Caco-2 (cell line): ENCODE measurements around the gene BAAT. TPM values are rescaled to one million over a fixed set of nuclear protein-coding genes. Genes with fewer than 3 reads are reported as not detected.

Experiments
- BruUV-seq: library from RNA; stranded (reverse); fragments of 400-500 nt; replicated peaks from 2 replicates; lab custom pipeline; 2021; lab: Mats Ljungman, UMichigan
- CTCF ChIA-PET: fragments of 300-600 bp; sonication (Branson Sonifier 250); formaldehyde crosslinking; loops from one replicate; lab custom pipeline; 2022; ENCODE audit warnings: antibody characterized with exemption; lab: Charles Lee
- POLR2A ChIA-PET: fragments of 300-600 bp; sonication (Branson Sonifier 250); formaldehyde crosslinking; loops from one replicate; lab custom pipeline; 2022; ENCODE audit warnings: antibody characterized with exemption; lab: Charles Lee
- DNase-seq, 2 experiments: peaks; one replicate each; pipeline versions ENCODE4 v3.0.0 to v3.0.0-alpha.2; 2020 to 2022
- H3K27me3 ChIP-seq: replicated peaks from 2 replicates; pipeline ENCODE4 v1.6.0; 2011; ENCODE audit warnings: low read length; ENCODE audit not compliant: control insufficient read depth, insufficient read depth
- H3K36me3 ChIP-seq: 2 replicates; pipeline ENCODE4 v1.5.1; 2011; ENCODE audit warnings: low read length; ENCODE audit not compliant: control insufficient read depth, insufficient read depth
- H3K4me1 ChIP-seq: fragments of 250-450 bp; sonication (Bioruptor Pico); 2 replicates; pipeline ENCODE4 v1.5.1; 2020; ENCODE audit warnings: mild to moderate bottlenecking
- H3K4me3 ChIP-seq: 2 replicates; pipeline ENCODE4 v1.5.1; 2011; ENCODE audit warnings: low read depth, mild to moderate bottlenecking, control low read depth, low read length
- H3K9me3 ChIP-seq: fragments of 250-450 bp; sonication (Bioruptor Pico); 2 replicates; pipeline ENCODE4 v1.5.1; 2020; ENCODE audit warnings: mild to moderate bottlenecking, moderate library complexity
- H3K27ac Mint-ChIP-seq: one replicate; pipeline ENCODE4 v1.8.0; 2022; ENCODE audit warnings: mixed read lengths; ENCODE audit not compliant: unreplicated experiment
- H3K27me3 Mint-ChIP-seq: one replicate; pipeline ENCODE4 v1.8.0; 2022; ENCODE audit warnings: mixed read lengths; ENCODE audit not compliant: insufficient read depth, unreplicated experiment
- H3K36me3 Mint-ChIP-seq: one replicate; pipeline ENCODE4 v1.8.0; 2022; ENCODE audit warnings: mild to moderate bottlenecking, mixed read lengths; ENCODE audit not compliant: insufficient read depth, unreplicated experiment
- H3K4me1 Mint-ChIP-seq: one replicate; pipeline ENCODE4 v1.8.0; 2022; ENCODE audit warnings: low read depth, mixed read lengths; ENCODE audit not compliant: unreplicated experiment
- H3K4me3 Mint-ChIP-seq: one replicate; pipeline ENCODE4 v1.8.0; 2022; ENCODE audit warnings: mild to moderate bottlenecking, moderate library complexity, mixed read lengths; ENCODE audit not compliant: unreplicated experiment
- H3K9me3 Mint-ChIP-seq: one replicate; pipeline ENCODE4 v1.8.0; 2022; ENCODE audit warnings: mixed read lengths; ENCODE audit not compliant: unreplicated experiment
- intact Hi-C: fragments of 100-400 bp; cut with micrococcal nuclease; formaldehyde crosslinking; loops from one replicate; pipeline ENCODE4 v1.10.0; 2022; ENCODE audit not compliant: unreplicated experiment
- total RNA-seq: library from RNA; stranded (reverse); gene quantifications from 2 replicates; pipeline ENCODE4 v1.2.3, GENCODE V29; 2022
- TF ChIP-seq, protein P1 (sequence below), 2 experiments: fragments of 200-600 bp in 1 of 2; IDR thresholded peaks; 1 replicate in 1 of 2; 2 replicates in 1 of 2; pipeline versions ENCODE4 v1.5.1 to v1.8.0; 2011 to 2022; ENCODE audit warnings: antibody characterized with exemption in 1 of 2, control low read depth in 1 of 2, inconsistent platforms in 1 of 2, low read depth in 1 of 2, low read length in 1 of 2, mild to moderate bottlenecking in 1 of 2, moderate library complexity in 1 of 2; ENCODE audit not compliant: insufficient read depth in 1 of 2, severe bottlenecking in 1 of 2, unreplicated experiment in 1 of 2

Gene BAAT
- total RNA-seq, 1 experiment from 2014 or later: 1.1 TPM

DNA sequence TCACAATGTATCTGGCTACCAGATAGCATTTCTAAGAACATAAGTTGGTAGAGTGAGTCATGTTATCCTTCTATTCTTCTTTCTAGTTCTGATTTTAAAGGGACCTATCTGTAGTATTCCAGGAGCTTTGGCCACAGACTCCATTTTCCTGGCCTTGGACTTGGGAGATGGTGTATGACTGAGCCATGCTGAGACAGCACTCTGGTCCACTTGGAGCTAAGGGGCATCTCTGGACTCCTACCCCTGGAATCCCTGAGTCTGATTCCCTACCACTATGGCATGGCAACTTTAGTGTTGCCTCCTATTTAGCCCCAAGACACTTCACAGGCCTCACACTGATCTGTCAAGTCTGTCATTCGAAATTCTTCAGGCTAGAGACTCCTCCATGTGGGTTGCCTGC is 58.8 kb downstream of the BAAT start:
- CTCF ChIA-PET: no interaction called here
- Mint-ChIP-seq H3K9me3 (peaks cover 24% of the 10 kb centered on the region), H3K36me3 (peaks cover 8% of the 10 kb centered on the region), H3K4me1 (peaks cover 7% of the 10 kb centered on the region), H3K27me3 (no peaks in the 10 kb centered on the region), H3K27ac (no peak overlapping the region), H3K4me3 (no peak overlapping the region)
- no TSS peak for BruUV-seq
- POLR2A ChIA-PET: no interaction called here
- no peak for DNase-seq
- peaks cover 52% of the 10 kb centered on the region for H3K4me1 ChIP-seq
- intact Hi-C loops: no loop called here
- no peak overlapping the region for H3K4me3 ChIP-seq
- TF ChIP-seq, protein P1, sequence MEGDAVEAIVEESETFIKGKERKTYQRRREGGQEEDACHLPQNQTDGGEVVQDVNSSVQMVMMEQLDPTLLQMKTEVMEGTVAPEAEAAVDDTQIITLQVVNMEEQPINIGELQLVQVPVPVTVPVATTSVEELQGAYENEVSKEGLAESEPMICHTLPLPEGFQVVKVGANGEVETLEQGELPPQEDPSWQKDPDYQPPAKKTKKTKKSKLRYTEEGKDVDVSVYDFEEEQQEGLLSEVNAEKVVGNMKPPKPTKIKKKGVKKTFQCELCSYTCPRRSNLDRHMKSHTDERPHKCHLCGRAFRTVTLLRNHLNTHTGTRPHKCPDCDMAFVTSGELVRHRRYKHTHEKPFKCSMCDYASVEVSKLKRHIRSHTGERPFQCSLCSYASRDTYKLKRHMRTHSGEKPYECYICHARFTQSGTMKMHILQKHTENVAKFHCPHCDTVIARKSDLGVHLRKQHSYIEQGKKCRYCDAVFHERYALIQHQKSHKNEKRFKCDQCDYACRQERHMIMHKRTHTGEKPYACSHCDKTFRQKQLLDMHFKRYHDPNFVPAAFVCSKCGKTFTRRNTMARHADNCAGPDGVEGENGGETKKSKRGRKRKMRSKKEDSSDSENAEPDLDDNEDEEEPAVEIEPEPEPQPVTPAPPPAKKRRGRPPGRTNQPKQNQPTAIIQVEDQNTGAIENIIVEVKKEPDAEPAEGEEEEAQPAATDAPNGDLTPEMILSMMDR (IDR thresholded peaks at IDR 0.05; ENCODE audit: insufficient read depth in 1 of 2, low read depth in 1 of 2, low read length in 1 of 2, severe bottlenecking in 1 of 2, unreplicated experiment in 1 of 2): no peak
- no peaks in the 10 kb centered on the region for H3K27me3 ChIP-seq
- peaks cover 53% of the 10 kb centered on the region for H3K9me3 ChIP-seq
- no peaks in the 10 kb centered on the region for H3K36me3 ChIP-seq

DNA sequence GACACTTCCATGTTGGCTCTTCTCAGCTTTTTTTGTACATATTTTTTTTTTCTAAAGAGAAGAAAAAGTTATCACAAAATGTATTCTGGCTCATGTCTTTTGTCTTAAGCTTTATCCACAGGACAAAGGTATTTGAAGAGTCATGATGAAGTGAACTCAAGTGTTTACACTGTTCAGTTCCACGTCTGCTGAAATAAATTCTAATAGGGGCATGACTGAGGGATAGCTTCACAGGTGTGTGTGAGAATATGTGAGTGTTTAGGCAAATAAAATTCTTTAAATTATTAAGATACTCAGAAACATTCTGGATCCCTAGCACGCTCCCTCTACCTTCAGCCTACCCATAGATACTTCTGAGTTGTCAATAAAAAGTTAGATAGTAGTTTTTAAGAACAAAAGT is 59.8 kb downstream of the BAAT start:
- TF ChIP-seq, protein P1 (IDR thresholded peaks at IDR 0.05; ENCODE audit: insufficient read depth in 1 of 2, low read depth in 1 of 2, low read length in 1 of 2, severe bottlenecking in 1 of 2, unreplicated experiment in 1 of 2): no peak
- peaks cover 24% of the 10 kb centered on the region for H3K9me3 Mint-ChIP-seq

DNA sequence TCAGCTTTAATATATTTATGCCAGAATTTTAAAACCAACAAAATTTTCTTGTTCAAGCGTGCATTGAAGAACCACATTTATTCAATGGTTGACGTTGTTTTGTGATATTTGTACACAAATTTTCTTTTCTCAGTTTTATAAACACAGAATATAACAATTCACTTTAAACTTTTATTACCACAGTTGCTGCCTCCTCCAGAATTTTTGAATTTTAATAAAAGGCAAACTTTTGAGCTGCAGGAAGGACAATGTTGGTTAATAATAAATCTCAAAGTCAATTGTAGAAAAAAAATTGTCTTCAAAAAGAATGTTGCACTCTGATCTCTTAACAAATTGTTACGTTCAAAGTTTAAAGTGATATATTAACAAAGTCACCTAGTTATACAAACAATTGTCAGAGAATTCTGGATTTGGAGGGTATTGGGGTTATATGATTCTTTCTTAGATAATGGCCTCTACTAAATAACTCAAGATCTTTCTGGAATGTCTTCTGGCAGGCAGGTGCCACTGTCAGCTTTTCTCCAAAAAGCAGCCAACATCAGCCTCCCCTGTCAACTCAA is 60.5 kb downstream of the BAAT start:
- Histone ChIP-seq H3K9me3 (peaks cover 46% of the 10 kb centered on the region), H3K4me3 (no peak overlapping the region), H3K36me3 (no peaks in the 10 kb centered on the region), H3K27me3 (no peaks in the 10 kb centered on the region), H3K4me1 (peaks cover 52% of the 10 kb centered on the region)
- ChIA-PET POLR2A (no interaction called here), CTCF (interaction anchor here (0.9 to 1.3 kb wide), 2 partner anchors 12 to 205 kb away, joined by 3 to 8 read pairs; no protein-coding TSS in a partner anchor)
- peaks cover 7% of the 10 kb centered on the region for H3K4me1 Mint-ChIP-seq
- H3K27me3 Mint-ChIP-seq: no peaks in the 10 kb centered on the region
- DNase-seq: peak in 1 of 2 experiments; percentile 13
- H3K4me3 Mint-ChIP-seq: peak overlapping the region; percentile 11
- peak overlapping the region; percentile 15 for H3K27ac Mint-ChIP-seq
- H3K9me3 Mint-ChIP-seq: peaks cover 24% of the 10 kb centered on the region
- TF ChIP-seq, protein P1 (IDR thresholded peaks at IDR 0.05; ENCODE audit: insufficient read depth in 1 of 2, low read depth in 1 of 2, low read length in 1 of 2, severe bottlenecking in 1 of 2, unreplicated experiment in 1 of 2): no peak
- intact Hi-C loops: loop anchor here (1.0 to 5.0 kb wide), 5 partner anchors 30 to 123 kb away; partner anchors contain the start of genes MRPL50 and ZNF189
- BruUV-seq: no TSS peak
- peaks cover 8% of the 10 kb centered on the region for H3K36me3 Mint-ChIP-seq

More for the DNA sequence above, 59.8 kb downstream of the BAAT start:
- Histone ChIP-seq H3K9me3 (peaks cover 50% of the 10 kb centered on the region), H3K4me3 (no peak overlapping the region), H3K36me3 (no peaks in the 10 kb centered on the region), H3K4me1 (peaks cover 52% of the 10 kb centered on the region), H3K27me3 (no peaks in the 10 kb centered on the region)
- DNase-seq: no peak
- CTCF ChIA-PET: interaction anchor here (1.3 kb wide), 1 partner anchor 13 kb away, joined by 8 read pairs; no protein-coding TSS in a partner anchor
- Mint-ChIP-seq H3K36me3 (peaks cover 8% of the 10 kb centered on the region), H3K4me3 (no peak overlapping the region), H3K4me1 (peaks cover 7% of the 10 kb centered on the region), H3K27me3 (no peaks in the 10 kb centered on the region), H3K27ac (peak overlapping the region; percentile 15)
- POLR2A ChIA-PET: no interaction called here
- intact Hi-C loops: no loop called here
- no TSS peak for BruUV-seq
